HEK293 (cell line): ENCODE data around the gene PLSCR3.

Experiments
- CTCF ChIA-PET: fragments of 350-600 bp; formaldehyde crosslinking; extraction: SDS; loops from one replicate; lab custom pipeline; 2021; ENCODE audit warnings: antibody characterized with exemption; lab: Yijun Ruan, JAX
- POLR2A ChIA-PET: fragments of 300-600 bp; formaldehyde crosslinking; extraction: SDS; loops from one replicate; lab custom pipeline; 2020; ENCODE audit warnings: antibody characterized with exemption, inconsistent platforms; lab: Yijun Ruan, JAX
- H3K27ac ChIP-seq: fragments of 200-500 bp; sonication (Bioruptor generic); 2 replicates; pipeline ENCODE4 v1.5.1; 2014; ENCODE audit warnings: low read depth, low read length, control low read depth, inconsistent platforms; ENCODE audit errors: extremely low read depth
- H3K36me3 ChIP-seq, 2 experiments: fragments of 200-500 bp in 1 of 2; sonication (Bioruptor generic) in 1 of 2; 1 replicate in 1 of 2; 2 replicates in 1 of 2; pipeline ENCODE4 v1.5.1; 2014 to 2017; ENCODE audit warnings: inconsistent platforms in 2 of 2, low read length in 2 of 2; ENCODE audit not compliant: control insufficient read depth in 2 of 2, insufficient read depth in 1 of 2
- H3K4me1 ChIP-seq: fragments of 200-500 bp; sonication (Bioruptor generic); 2 replicates; pipeline ENCODE4 v1.5.1; 2014; ENCODE audit warnings: mild to moderate bottlenecking, low read length, inconsistent platforms; ENCODE audit not compliant: control insufficient read depth, insufficient read depth
- H3K4me3 ChIP-seq: 2 replicates; pipeline ENCODE4 v1.5.1; 2011; ENCODE audit warnings: low read depth, mild to moderate bottlenecking, control low read depth, low read length, moderate library complexity
- H3K9me3 ChIP-seq: fragments of 200-500 bp; sonication (Bioruptor generic); 2 replicates; pipeline ENCODE4 v1.5.1; 2014; ENCODE audit warnings: low read depth, low read length, inconsistent platforms; ENCODE audit not compliant: control insufficient read depth, insufficient read depth
- GLIS1 ChIP-seq: fragments of 450-650 bp; formaldehyde crosslinking; IDR thresholded peaks from 2 replicates; pipeline ENCODE4 v1.5.1; 2016; ENCODE audit warnings: missing biosample characterization, missing genetic modification characterization
- KLF8 ChIP-seq: fragments of 450-650 bp; formaldehyde crosslinking; IDR thresholded peaks from 2 replicates; pipeline ENCODE4 v1.5.1; 2016; ENCODE audit warnings: missing biosample characterization, missing genetic modification characterization
- SETDB1 ChIP-seq: IDR thresholded peaks from one replicate; pipeline ENCODE4 v1.6.1; 2017; ENCODE audit warnings: mild to moderate bottlenecking, low read length, moderate library complexity, mixed read lengths; ENCODE audit not compliant: insufficient read length
- WT1 ChIP-seq: fragments of 450-650 bp; formaldehyde crosslinking; IDR thresholded peaks from 2 replicates; pipeline ENCODE4 v1.5.1; 2016; ENCODE audit warnings: missing biosample characterization, missing genetic modification characterization
- ZBTB20 ChIP-seq: fragments of 450-650 bp; formaldehyde crosslinking; IDR thresholded peaks from 2 replicates; pipeline ENCODE4 v1.5.1; 2016; ENCODE audit warnings: missing biosample characterization, missing genetic modification characterization
- ZNF2 ChIP-seq: fragments of 450-650 bp; formaldehyde crosslinking; IDR thresholded peaks from 2 replicates; pipeline ENCODE4 v1.5.1; 2016; ENCODE audit warnings: missing biosample characterization, missing genetic modification characterization
- ZNF221 ChIP-seq: fragments of 450-650 bp; formaldehyde crosslinking; IDR thresholded peaks from 2 replicates; pipeline ENCODE4 v1.5.1; 2017; ENCODE audit warnings: missing biosample characterization, missing genetic modification characterization, borderline replicate concordance
- ZNF426 ChIP-seq: fragments of 450-650 bp; formaldehyde crosslinking; IDR thresholded peaks from 2 replicates; pipeline ENCODE4 v1.5.1; 2017; ENCODE audit warnings: missing biosample characterization, missing genetic modification characterization, mild to moderate bottlenecking, inconsistent platforms, moderate library complexity
- ZNF558 ChIP-seq: fragments of 450-650 bp; formaldehyde crosslinking; IDR thresholded peaks from 2 replicates; pipeline ENCODE4 v1.5.1; 2016; ENCODE audit warnings: missing biosample characterization, missing genetic modification characterization
- ZNF596 ChIP-seq: fragments of 450-650 bp; IDR thresholded peaks from 2 replicates; pipeline ENCODE4 v1.5.0; 2018; ENCODE audit warnings: missing biosample characterization, mild to moderate bottlenecking, missing genetic modification characterization, moderate library complexity
- ZNF76 ChIP-seq: fragments of 450-650 bp; formaldehyde crosslinking; IDR thresholded peaks from 2 replicates; pipeline ENCODE4; 2016; ENCODE audit warnings: low read depth, missing biosample characterization, missing genetic modification characterization, borderline replicate concordance
- TF ChIP-seq, protein P1 (sequence below): fragments of 450-650 bp; formaldehyde crosslinking; IDR thresholded peaks from 2 replicates; pipeline ENCODE4 v1.5.1; 2016; ENCODE audit warnings: missing biosample characterization, missing genetic modification characterization
- TF ChIP-seq, protein P2 (sequence below): fragments of 450-650 bp; formaldehyde crosslinking; IDR thresholded peaks from 2 replicates; pipeline ENCODE4 v1.5.1; 2016; ENCODE audit warnings: missing biosample characterization, missing genetic modification characterization
- TF ChIP-seq, protein P3 (sequence below): fragments of 450-650 bp; formaldehyde crosslinking; IDR thresholded peaks from 2 replicates; pipeline ENCODE4 v1.5.1; 2016; ENCODE audit warnings: missing biosample characterization, missing genetic modification characterization

The PLSCR3 gene

DNA sequence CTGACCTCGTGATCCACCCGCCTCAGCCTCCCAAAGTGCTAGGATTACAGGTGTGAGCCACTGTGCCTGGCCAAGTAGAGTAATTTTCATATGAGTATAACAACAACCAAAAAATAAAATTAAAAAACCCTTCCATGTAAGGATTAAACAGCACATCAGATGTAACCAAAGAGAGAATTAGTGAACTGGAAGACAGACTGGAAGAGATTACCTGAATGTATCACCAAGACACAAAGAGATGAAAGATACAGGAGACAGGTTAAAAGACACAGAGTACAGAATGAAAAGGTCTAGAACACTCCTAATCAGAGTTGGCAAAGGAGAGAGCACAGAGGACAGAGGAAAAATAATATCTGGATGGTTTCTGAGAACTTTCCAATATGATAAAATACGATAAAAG lies 15.2 kb downstream of the PLSCR3 start:
- Histone ChIP-seq H3K4me3 (no peak overlapping the region), H3K9me3 (no peaks in the 10 kb centered on the region), H3K36me3 (no peaks in the 10 kb centered on the region), H3K4me1 (no peaks in the 10 kb centered on the region), H3K27ac (no peak overlapping the region)
- CTCF ChIA-PET = no interaction called here
- TF ChIP-seq ZNF558 (tag by site-specific recombination) = peak; percentile 77
- TF ChIP-seq SETDB1 = peak; percentile 20
- TF ChIP-seq ZNF426 = no peak
- no peak for TF ChIP-seq ZNF76
- TF ChIP-seq ZNF221 (tag by site-specific recombination) = no peak
- TF ChIP-seq, protein P1, sequence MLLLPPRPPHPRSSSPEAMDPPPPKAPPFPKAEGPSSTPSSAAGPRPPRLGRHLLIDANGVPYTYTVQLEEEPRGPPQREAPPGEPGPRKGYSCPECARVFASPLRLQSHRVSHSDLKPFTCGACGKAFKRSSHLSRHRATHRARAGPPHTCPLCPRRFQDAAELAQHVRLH (tag by site-specific recombination) = 0 out of 2 replicates have a peak, but pooled peaks have one; percentile 39
- TF ChIP-seq ZNF596 (tag by site-specific recombination) = no peak
- TF ChIP-seq, protein P2, sequence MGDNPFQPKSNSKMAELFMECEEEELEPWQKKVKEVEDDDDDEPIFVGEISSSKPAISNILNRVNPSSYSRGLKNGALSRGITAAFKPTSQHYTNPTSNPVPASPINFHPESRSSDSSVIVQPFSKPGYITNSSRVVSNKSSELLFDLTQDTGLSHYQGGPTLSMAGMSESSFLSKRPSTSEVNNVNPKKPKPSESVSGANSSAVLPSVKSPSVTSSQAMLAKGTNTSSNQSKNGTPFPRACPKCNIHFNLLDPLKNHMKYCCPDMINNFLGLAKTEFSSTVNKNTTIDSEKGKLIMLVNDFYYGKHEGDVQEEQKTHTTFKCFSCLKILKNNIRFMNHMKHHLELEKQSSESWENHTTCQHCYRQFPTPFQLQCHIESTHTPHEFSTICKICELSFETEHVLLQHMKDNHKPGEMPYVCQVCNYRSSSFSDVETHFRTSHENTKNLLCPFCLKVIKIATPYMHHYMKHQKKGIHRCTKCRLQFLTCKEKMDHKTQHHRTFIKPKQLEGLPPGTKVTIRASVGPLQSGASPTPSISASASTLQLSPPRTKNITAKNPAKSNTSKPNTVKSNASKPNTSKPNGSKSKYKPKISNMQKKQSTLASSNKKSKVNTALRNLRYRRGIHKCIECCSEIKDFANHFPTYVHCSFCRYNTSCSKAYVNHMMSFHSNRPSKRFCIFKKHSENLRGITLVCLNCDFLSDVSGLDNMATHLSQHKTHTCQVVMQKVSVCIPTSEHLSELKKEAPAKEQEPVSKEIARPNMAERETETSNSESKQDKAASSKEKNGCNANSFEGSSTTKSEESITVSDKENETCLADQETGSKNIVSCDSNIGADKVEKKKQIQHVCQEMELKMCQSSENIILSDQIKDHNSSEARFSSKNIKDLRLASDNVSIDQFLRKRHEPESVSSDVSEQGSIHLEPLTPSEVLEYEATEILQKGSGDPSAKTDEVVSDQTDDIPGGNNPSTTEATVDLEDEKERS (tag by site-specific recombination) = 0 out of 2 replicates have a peak, but pooled peaks have one; percentile 52
- no peak for TF ChIP-seq WT1 (tag by site-specific recombination)
- POLR2A ChIA-PET = no interaction called here

DNA sequence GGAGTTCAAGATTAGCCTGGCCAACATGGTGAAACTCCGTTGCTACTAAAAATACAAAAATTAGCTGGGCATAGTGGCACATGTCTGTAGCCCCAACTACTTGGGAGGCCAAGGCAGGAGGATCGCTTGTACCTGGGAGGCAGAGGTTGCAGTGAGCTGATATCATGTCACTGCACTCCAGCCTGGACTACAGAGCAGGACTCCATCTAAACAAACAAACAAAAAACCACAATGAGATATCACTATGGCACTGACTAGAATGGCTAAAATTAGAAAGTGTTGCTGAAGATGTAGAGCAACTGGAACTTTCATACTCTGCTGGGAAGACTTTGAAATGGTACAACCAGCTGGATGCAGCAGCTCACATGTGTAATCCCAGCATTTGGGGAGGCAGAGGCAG lies 20.0 kb downstream of the PLSCR3 start:
- no peaks in the 10 kb centered on the region for H3K36me3 ChIP-seq
- no peaks in the 10 kb centered on the region for H3K4me1 ChIP-seq
- no peak overlapping the region for H3K4me3 ChIP-seq
- no peak overlapping the region for H3K27ac ChIP-seq
- CTCF ChIA-PET = interaction anchor here (2.4 kb wide), 1 partner anchor 18 kb away, joined by 21 read pairs; the partner anchor contains the start of gene TMEM95
- POLR2A ChIA-PET = no interaction called here
- TF ChIP-seq, protein P2 (tag by site-specific recombination) = peak; percentile 50; the same call in 1 of the 2 replicates
- TF ChIP-seq, protein P3, sequence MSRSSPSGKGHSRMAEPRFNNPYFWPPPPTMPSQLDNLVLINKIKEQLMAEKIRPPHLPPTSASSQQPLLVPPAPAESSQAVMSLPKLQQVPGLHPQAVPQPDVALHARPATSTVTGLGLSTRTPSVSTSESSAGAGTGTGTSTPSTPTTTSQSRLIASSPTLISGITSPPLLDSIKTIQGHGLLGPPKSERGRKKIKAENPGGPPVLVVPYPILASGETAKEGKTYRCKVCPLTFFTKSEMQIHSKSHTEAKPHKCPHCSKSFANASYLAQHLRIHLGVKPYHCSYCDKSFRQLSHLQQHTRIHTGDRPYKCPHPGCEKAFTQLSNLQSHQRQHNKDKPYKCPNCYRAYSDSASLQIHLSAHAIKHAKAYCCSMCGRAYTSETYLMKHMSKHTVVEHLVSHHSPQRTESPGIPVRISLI = no peak
- no peak for TF ChIP-seq ZBTB20 (tag by site-specific recombination)
- TF ChIP-seq KLF8 (tag by site-specific recombination) = 0 out of 2 replicates have a peak, but pooled peaks have one; percentile 27
- peak; percentile 93 for TF ChIP-seq ZNF2 (tag by site-specific recombination)
- peak; percentile 51 for TF ChIP-seq GLIS1
- no peaks in the 10 kb centered on the region for H3K9me3 ChIP-seq
